Measurements from ENCODE around the gene GDE1. TPM values are rescaled to one million over a fixed set of nuclear protein-coding genes. Genes with fewer than 3 reads are reported as not detected.

The GDE1 gene
- total and polyA plus RNA-seq, 11 donors, result 53.3 to 134 (median 95.4) TPM

GRCh38 chr16:19481296-19481695, 40.6 kb downstream of the GDE1 start:
- Histone ChIP-seq H3K4me3 (no peak overlapping the region), H3K4me1 (no peaks in the 10 kb centered on the region), H3K9me3 (no peaks in the 10 kb centered on the region), H3K27me3 (peaks cover 0 to 5% (median 0%) of the 10 kb centered on the region in 9 donors), H3K27ac (no peak overlapping the region), H3K36me3 (no peaks in the 10 kb centered on the region)
- intact Hi-C loops (cut with DNase I), result no loop called here
- TF ChIP-seq CTCF (IDR thresholded peaks at IDR 0.05) (no peak), POLR2A (IDR thresholded peaks at IDR 0.05) (no peak)
- WGBS, 4 donors, result 79 to 85% (median 80%) methylated on average over 2 of the region's 2 CpGs
- DNase-seq, result no peak
- ATAC-seq, result no peak

- H3K27me3 ChIP-seq, result peaks cover 0 to 5% (median 0%) of the 10 kb centered on the region in 9 donors
- H3K36me3 ChIP-seq, result no peaks in the 10 kb centered on the region
- DNase-seq (no peak), ATAC-seq (no peak)
- no peak overlapping the region for H3K27ac ChIP-seq
- intact Hi-C loops (cut with DNase I), result no loop called here
- no peaks in the 10 kb centered on the region for H3K9me3 ChIP-seq
- TF ChIP-seq POLR2A (IDR thresholded peaks at IDR 0.05) (no peak), CTCF (IDR thresholded peaks at IDR 0.05) (no peak)
- WGBS, 4 donors, result 76 to 84% (median 81%) methylated on average over 3 of the region's 3 CpGs
- no peaks in the 10 kb centered on the region for H3K4me1 ChIP-seq
- H3K4me3 ChIP-seq, result no peak overlapping the region
These were observed 42.6 kb downstream of the GDE1 start for GRCh38 chr16:19479302-19479721.

- Histone ChIP-seq H3K36me3 (no peaks in the 10 kb centered on the region), H3K4me3 (no peak overlapping the region), H3K27me3 (peaks cover 0 to 6% (median 0%) of the 10 kb centered on the region in 9 donors), H3K4me1 (no peaks in the 10 kb centered on the region), H3K27ac (no peak overlapping the region), H3K9me3 (no peaks in the 10 kb centered on the region)
- no peak for TF ChIP-seq CTCF (IDR thresholded peaks at IDR 0.05)
- TF ChIP-seq POLR2A (IDR thresholded peaks at IDR 0.05), result no peak
- DNase-seq (no peak), ATAC-seq (no peak)
- intact Hi-C loops (cut with DNase I), result no loop called here
- 40 to 93% (median 80%) methylated on average over 1 of the region's 1 CpG for WGBS, 4 donors
These were observed 43.4 kb downstream of the GDE1 start for GRCh38 chr16:19478505-19478904.

GRCh38 chr16:19474617-19475016, 47.3 kb downstream of the GDE1 start:
- ATAC-seq, result no peak
- Histone ChIP-seq H3K27ac (no peak overlapping the region), H3K9me3 (no peaks in the 10 kb centered on the region), H3K4me3 (no peak overlapping the region), H3K4me1 (no peaks in the 10 kb centered on the region), H3K27me3 (peaks cover 0 to 14% (median 0%) of the 10 kb centered on the region in 9 donors), H3K36me3 (no peaks in the 10 kb centered on the region)
- WGBS, 4 donors, result 63 to 69% (median 66%) methylated on average over 3 to 5 of the region's 5 CpGs
- no peak for DNase-seq
- TF ChIP-seq POLR2A (IDR thresholded peaks at IDR 0.05) (no peak), CTCF (IDR thresholded peaks at IDR 0.05) (no peak)
- intact Hi-C loops (cut with DNase I), result no loop called here
